LNCAP (cell line): ENCODE results near the gene FRMD6.

Source experiments
- CTCF ChIP-seq: fragments of 450-650 bp; IDR thresholded peaks from 2 replicates; pipeline ENCODE4 v1.5.1; 2017; ENCODE audit warnings: mild to moderate bottlenecking

The FRMD6 gene

GRCh38 chr14:51674294-51675002 is 22.7 kb downstream of the FRMD6 start:
- TF ChIP-seq CTCF: no peak

- no peak for TF ChIP-seq CTCF
Measured at GRCh38 chr14:51676549-51676948, 24.8 kb downstream of the FRMD6 start.

GRCh38 chr14:51677266-51677665 is 25.6 kb downstream of the FRMD6 start:
- no peak for TF ChIP-seq CTCF

GRCh38 chr14:51677738-51678137 is 26.0 kb downstream of the FRMD6 start:
- TF ChIP-seq CTCF: no peak

GRCh38 chr14:51680031-51680430 is 28.3 kb downstream of the FRMD6 start:
- TF ChIP-seq CTCF: no peak

GRCh38 chr14:51681411-51681810 is 29.7 kb downstream of the FRMD6 start:
- TF ChIP-seq CTCF: no peak

GRCh38 chr14:51682411-51682810 is 30.7 kb downstream of the FRMD6 start:
- no peak for TF ChIP-seq CTCF

- no peak for TF ChIP-seq CTCF
Measured at GRCh38 chr14:51684760-51685159, 33.0 kb downstream of the FRMD6 start.
